ENCODE data around the gene AEN.

GRCh38 chr15:88678755-88679154 is 57.6 kb downstream of the AEN start:
- TF ChIP-seq CTCF (IDR thresholded peaks at IDR 0.05) (no peak), POLR2A (IDR thresholded peaks at IDR 0.05) (no peak)

Data from testis (tissue), 2 donors.